Stimulated activated CD4-positive, alpha-beta T cell treated with anti-CD3 and anti-CD28 coated beads, Interleukin-2, amount 100 ng/mL, for 48 hours (primary cell): Measurements from ENCODE around the gene WRAP73.

Experiments
- DNase-seq, 2 donors: peaks; one replicate each; pipeline ENCODE4 v3.0.0-alpha.2; 2020

Gene WRAP73

DNA sequence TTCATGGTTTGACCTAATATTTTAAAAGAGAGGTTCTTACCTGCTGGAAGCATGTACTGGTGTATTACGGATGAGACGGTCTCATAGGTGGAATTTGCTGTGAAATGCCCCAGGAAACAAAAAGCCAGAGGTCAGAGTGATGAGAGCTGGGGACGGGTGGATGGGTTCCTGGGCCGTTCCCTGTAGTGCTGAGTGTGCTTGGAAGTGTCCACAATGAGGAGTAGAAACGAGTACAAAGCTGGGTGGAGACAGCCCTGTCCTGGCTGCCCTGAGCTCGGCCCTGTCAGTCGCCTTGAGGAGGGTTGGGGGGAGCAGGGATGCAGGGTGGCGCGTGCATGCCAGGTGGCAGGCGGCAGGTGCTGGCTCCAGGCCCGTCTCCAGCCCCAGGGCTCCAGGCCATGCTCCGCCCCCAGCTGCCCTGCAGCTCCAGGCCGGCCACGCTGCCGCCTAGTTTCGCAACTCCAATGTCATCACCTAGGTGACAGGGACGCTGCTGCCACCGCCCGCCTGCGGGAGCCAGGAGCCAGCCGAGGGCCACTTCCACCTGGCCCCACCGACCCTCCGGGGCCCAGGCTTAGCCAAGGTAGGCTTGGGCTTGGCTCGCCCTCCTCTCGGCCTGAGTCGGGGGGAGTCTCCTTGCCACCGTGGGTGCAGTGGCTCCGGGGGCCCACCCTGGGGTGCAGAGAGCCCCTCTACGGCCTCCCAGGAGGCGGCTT lies 18.8 kb upstream of the WRAP73 start:
- DNase-seq = no peak

GRCh38 chr1:3668148-3668547 lies 18.2 kb upstream of the WRAP73 start:
- no peak for DNase-seq

- DNase-seq = no peak
These were observed 14.9 kb upstream of the WRAP73 start for GRCh38 chr1:3664700-3665375.

DNA sequence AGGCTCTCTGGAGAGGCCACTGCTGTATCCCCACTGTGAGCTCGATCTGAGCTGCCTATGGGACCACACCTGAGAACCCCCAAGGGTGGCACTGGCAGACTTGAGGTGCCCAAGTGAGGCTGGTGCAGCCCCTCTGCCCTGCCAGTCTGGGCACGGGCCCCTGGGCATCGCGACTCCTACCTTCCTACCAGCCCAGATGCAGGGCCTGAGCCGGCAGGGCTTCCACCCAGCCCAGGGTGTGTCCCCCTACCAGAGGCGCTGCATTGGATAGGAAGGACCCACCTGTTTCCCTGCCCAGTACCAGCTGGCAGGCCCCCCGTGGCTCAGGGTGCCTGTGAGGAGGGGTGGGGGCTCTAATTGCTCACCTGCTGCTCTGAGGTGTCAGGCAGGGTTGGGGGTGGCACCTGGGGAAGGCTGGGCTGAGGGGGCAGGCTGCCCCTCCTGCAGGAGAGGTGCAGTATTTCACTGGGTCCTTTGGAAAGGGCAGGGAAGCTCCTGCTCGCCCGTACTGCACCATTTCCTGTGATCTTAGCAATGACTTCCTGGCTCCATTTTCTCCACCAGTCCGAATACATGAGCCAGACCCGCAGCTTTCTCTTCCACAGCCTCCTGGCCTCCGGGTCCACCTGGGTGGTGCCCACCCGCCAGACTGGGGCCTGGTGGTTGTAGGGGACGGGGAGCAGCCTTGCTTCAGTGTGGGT lies 14.2 kb upstream of the WRAP73 start:
- no peak for DNase-seq

GRCh38 chr1:3662080-3662671 lies 12.3 kb upstream of the WRAP73 start:
- DNase-seq = no peak

DNA sequence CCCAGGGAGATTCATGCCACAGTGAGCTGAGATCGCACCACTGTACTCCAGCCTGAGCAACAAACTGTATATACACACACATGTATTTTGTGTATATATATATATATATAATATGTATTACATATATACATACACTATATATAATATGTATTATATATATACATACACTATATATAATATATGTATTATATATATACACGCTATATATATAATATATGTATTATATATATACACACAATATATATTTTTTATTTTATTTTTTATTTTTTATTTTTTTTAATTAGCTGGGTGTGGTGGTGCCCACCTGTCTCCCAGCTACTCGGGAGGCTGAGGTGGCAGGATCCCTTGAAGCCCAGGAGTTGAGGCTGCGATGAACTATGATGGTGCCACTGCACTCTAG lies 11.7 kb upstream of the WRAP73 start:
- no peak for DNase-seq

DNA sequence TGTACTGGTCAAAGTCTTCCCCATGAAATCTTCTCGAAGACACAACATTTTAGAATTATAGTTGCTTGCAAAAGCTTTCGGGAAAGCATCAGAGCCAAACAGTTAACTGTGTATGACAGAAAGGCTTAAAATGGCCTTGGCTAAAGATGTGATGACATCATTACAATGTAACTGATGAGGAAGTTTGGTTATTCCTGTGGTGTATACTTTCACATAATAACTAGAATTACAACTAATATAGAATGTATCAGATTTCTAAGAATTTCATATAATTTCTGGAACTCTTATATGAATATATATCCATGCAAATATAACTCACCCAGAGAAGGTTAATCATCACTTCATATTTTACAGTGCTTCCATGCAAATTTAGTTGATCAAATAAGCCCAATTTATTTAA lies 10.8 kb upstream of the WRAP73 start:
- no peak for DNase-seq

DNA sequence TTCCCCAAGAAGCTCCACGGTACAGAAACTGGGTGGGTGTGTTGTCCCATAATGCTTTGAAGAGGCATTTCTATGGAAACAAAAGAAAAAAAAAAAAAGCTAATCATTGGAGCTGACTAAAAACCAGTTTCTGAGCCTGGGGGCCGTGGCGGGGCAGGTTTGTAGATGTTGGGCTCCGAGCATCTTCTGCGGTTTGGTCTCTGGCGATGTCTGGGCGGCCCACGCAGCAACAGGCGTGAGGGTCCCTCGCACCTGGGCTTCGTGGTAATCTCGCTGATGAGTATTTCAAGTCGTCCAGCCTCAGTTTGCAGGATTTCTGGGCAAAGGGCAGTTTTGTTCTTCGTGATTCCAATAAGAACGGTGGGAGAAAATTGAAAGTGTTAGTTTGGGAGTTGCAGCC lies 9.2 kb upstream of the WRAP73 start:
- no peak for DNase-seq

GRCh38 chr1:3658231-3658615 lies 8.3 kb upstream of the WRAP73 start:
- DNase-seq = no peak

DNA sequence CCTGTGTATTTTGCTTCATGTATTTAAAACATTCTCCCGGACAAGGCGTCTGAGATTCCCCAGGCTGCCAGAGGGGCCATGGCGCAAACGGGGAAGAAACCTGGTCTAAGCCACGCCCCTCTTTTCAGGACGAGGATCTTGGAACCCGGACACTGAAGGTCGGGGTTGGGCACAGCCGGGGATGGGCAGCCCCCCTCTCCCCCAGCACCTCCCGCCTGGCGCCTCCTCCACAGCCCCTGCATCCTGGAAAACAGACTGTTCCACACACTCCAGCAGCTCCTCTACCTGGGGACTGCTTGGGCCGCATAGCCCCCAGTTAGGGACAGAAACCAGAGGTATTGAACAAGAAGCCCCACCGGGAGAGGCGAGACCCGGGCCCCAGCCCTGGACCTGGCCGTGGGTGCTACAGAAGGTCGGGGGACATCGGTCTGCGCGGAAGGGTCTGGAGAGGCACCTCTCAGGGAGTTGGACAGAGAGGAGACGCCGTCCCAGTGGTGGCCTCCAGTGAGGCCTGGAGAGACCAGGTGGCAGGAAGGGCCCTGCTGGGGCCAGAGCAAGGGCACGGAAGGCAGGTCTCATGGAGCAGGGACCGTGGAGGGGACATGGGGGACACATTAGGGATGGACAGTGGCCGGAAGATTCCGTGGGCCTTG lies 7.8 kb upstream of the WRAP73 start:
- DNase-seq = no peak

GRCh38 chr1:3657096-3657475 lies 7.2 kb upstream of the WRAP73 start:
- DNase-seq = no peak

- no peak for DNase-seq
These were observed 6.7 kb upstream of the WRAP73 start for GRCh38 chr1:3656450-3657095.

DNA sequence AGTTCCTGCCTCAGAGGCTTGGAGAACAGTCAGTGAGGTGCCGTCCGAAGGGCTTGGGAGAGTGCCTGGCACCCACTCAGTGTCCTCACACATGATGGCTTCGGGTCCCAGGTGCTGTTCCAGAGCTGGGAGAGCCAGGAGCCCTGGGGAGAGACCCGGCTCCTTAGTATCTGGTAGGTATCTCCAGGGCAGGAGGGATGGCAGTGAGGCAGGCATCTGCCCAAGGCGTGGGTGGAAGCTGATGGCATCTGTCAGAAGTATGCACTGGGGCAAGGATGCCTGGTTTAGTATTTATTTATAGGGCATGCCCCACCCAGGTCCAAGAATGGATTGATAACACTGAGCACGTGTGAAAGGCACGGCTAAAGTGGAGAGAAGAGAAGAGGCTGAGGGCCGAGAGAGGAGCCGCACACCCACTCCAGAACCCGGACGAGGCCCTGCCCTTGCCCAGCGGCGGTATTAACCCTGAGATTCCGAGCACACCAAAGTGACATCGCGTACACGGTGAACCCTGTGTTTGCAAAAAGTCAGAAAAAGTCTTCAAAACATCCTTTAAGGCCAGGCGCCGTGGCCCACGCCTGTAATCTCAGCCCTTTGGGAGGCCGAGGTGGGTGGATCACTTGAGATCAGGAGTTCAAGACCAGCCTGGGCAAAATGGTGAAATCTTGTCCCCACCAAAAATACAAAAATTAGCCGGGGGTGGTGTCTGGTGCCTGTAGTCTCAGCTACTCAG lies 4.8 kb upstream of the WRAP73 start:
- DNase-seq = no peak

DNA sequence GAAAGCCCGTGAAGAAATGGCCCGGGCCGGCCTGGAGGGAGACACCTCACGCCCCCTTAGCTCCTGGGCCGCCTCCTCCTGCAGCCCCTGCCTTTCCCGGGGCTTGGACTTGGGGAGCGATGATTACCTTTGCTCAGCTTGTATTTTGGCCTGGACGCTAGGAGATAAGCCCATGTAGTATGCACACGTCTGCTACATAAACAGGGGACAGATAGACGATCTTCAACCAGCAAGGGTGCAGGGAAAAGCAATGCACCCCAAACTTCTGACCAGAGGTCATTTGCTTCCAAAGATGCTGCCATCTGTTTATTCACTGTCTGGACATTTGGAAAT lies 3.3 kb upstream of the WRAP73 start:
- DNase-seq = no peak

GRCh38 chr1:3652548-3653285 lies 2.8 kb upstream of the WRAP73 start:
- DNase-seq = no peak

- DNase-seq = no peak
These were observed 2.1 kb upstream of the WRAP73 start, which contains the start of gene TP73 for GRCh38 chr1:3651930-3652547. Gene TP73 (plus strand): TSS chr1:3652516. CDS start chr1:3682366, 29,850 bp downstream.

DNA sequence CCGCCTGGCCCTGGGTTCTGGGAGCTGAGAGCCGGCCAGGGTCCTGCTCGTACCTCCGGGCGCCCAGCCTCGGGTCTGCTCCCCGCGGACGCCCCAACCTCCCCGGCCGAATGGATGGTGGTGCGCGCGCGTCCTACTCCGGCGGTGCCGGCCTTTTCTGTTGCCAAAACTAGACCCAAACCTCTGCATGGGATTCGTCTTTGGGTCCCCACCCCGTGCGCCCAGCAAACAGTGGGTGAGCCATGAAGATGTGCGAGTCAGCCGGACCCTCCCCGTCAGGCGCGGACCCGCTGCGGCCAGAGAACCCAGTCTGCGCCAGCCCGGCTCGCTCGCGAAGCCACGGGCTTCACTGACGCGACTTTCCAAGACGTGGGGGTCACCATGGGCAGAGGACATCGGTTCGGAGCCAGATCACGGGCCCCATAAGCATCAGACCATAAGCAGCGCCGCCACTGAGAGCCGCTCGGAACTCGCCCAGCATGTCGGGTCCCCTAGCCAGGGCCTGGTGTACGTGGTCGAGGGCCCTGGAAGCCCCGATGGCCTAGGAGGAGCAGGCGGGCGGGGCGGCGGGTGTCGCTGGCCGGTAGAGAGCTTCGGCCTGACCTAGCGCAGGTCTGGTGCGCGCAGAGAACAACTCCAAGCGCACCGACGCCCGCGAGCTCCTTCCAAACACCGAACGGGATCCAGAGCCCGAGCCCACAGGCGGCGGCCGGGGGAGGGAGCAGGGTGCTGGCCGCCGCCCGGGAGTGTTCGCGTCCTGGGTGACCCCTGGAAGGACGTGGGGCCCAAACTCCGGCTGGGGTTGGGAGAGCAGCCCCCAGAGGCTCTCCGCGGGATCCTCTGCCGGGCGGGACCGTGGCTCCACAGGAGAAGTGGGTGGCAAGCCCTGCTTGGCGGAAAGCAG lies 1.4 kb upstream of the WRAP73 start:
- DNase-seq = no peak

- DNase-seq = no peak
These were observed 534 bp upstream of the WRAP73 start for GRCh38 chr1:3650248-3651025.

DNA sequence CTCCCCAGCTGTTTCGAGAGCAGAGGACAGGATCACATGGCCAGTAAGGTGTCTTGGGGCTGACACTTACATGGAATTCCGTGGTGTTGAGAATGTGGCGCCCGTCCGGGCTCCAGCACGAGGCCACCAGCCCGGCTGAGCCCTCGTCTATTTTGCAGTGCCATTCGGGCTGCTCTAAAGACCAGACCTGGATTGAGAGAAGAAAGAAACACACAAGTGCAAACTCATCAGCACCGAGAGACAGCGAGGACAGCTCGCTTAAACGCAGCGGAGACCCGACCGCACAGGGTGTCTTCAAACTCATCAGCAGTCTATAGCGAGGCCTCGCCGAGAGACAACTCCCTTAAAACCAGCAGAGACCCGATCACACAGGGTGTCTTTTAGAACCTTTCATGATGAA lies 3.3 kb downstream of the WRAP73 start:
- no peak for DNase-seq
